ENCODE data around the gene IGFL3. TPM values are rescaled to one million over a fixed set of nuclear protein-coding genes. Genes with fewer than 3 reads are reported as not detected.

The IGFL3 gene
- total RNA-seq, 4 donors from 2014 or later: 19.0 to 46.7 (median 24.9) TPM

Other genes with a start within 250 kb of the IGFL3 start
- 10 to 100 TPM; 38.9 to 44.0 (median 42.8) TPM for gene IRF2BP1, start 238.5 kb downstream of the IGFL3 start, total RNA-seq
- 1 to 10 TPM; 2.0 to 8.0 (median 7.2) TPM for gene MYPOP, start 222.1 kb downstream of the IGFL3 start, total RNA-seq
- gene NANOS2, start 209.9 kb downstream of the IGFL3 start, total RNA-seq: not detected
- gene NOVA2, start 150.8 kb downstream of the IGFL3 start, total RNA-seq: under 1 TPM; 0.25 to 0.91 (median 0.66) TPM
- gene CCDC61, start 129.2 kb downstream of the IGFL3 start, total RNA-seq: 10 to 100 TPM in 2 of 4 donors, 1 to 10 TPM in 2; 7.2 to 14.4 (median 10.4) TPM
- gene PGLYRP1, start 101.6 kb downstream of the IGFL3 start, total RNA-seq: not detected
- gene IGFL4, start 83.7 kb downstream of the IGFL3 start, total RNA-seq: 1 to 10 TPM in 3 of 4 donors, under 1 TPM in 1; 0.80 to 5.5 (median 2.7) TPM
- gene IGFL2, start 23.6 kb upstream of the IGFL3 start, total RNA-seq: 10 to 100 TPM in 3 of 4 donors, 1 to 10 TPM in 1; 7.2 to 26.9 (median 24.9) TPM
- under 1 TPM in 2 of 4 donors, not detected in 2; 0.55 to 0.88 TPM for gene IGFL1, start 105.1 kb upstream of the IGFL3 start, total RNA-seq
- gene HIF3A, start 172.4 kb upstream of the IGFL3 start, total RNA-seq: 10 to 100 TPM in 3 of 4 donors, 1 to 10 TPM in 1; 7.7 to 28.3 (median 16.6) TPM
- gene PPP5C, start 222.4 kb upstream of the IGFL3 start, total RNA-seq: 10 to 100 TPM; 32.0 to 63.1 (median 48.4) TPM